HFFc6 (cell line): Measurements from ENCODE around the gene RSAD2. TPM values are rescaled to one million over a fixed set of nuclear protein-coding genes. Genes with fewer than 3 reads are reported as not detected.

Experiments
- DNase-seq: peaks from one replicate; pipeline ENCODE4 v3.0.0-alpha.2; 2018
- H3K27ac Mint-ChIP-seq: 2 replicates; pipeline ENCODE4 v1.8.0; 2020; ENCODE audit warnings: mild to moderate bottlenecking, mixed read lengths
- H3K27me3 Mint-ChIP-seq: 2 replicates; pipeline ENCODE4 v1.8.0; 2021; ENCODE audit warnings: mild to moderate bottlenecking, moderate library complexity, mixed read lengths; ENCODE audit not compliant: insufficient read depth
- H3K36me3 Mint-ChIP-seq: 2 replicates; pipeline ENCODE4 v1.8.0; 2021; ENCODE audit warnings: low read depth, mixed read lengths
- H3K4me1 Mint-ChIP-seq: 2 replicates; pipeline ENCODE4 v1.8.0; 2020; ENCODE audit warnings: low read depth, mixed read lengths
- H3K4me3 Mint-ChIP-seq: 2 replicates; pipeline ENCODE4 v1.8.0; 2020; ENCODE audit warnings: mild to moderate bottlenecking, moderate library complexity, mixed read lengths
- H3K9me3 Mint-ChIP-seq: 2 replicates; pipeline ENCODE4 v1.8.0; 2020; ENCODE audit warnings: mild to moderate bottlenecking, mixed read lengths
- total RNA-seq, 6 experiments: library from RNA; stranded (reverse); fragmentation: NEBNext Ultra II Directional; extraction: Animal tissue kit (Norgen Biotek cat#: 25700); gene quantifications; 2 replicates in 1 of 6; 3 replicates in 5 of 6; pipeline ENCODE4 v1.2.3, GENCODE V29; 2021
- TF ChIP-seq, protein P1 (sequence below): fragments of 200-600 bp; sonication (generic); IDR thresholded peaks from 2 replicates; pipeline ENCODE4 v1.5.0; 2021; ENCODE audit warnings: antibody characterized with exemption, mild to moderate bottlenecking

RSAD2 gene
- total RNA-seq, 6 experiments from 2014 or later, result not detected

DNA sequence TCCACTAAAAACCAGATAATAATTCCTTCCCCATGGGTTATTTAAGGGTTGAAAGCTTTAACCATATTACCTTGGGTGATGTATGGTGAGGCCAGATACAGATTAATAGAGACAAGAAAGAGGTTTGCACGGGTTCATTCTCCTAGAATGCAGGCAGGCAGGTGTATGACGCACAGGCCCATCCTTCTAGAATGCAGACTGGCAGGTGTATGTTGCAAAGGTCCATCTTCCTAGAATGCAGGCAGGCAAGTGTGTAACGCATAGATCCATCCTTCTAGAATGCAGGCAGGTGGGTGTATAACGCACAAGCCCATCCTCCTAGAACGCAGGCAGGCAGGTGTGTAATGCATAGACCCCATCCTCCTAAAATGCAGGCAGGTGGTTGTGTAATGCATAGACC, 3.9 kb downstream of the RSAD2 start:
- H3K36me3 Mint-ChIP-seq, result no peaks in the 10 kb centered on the region

DNA sequence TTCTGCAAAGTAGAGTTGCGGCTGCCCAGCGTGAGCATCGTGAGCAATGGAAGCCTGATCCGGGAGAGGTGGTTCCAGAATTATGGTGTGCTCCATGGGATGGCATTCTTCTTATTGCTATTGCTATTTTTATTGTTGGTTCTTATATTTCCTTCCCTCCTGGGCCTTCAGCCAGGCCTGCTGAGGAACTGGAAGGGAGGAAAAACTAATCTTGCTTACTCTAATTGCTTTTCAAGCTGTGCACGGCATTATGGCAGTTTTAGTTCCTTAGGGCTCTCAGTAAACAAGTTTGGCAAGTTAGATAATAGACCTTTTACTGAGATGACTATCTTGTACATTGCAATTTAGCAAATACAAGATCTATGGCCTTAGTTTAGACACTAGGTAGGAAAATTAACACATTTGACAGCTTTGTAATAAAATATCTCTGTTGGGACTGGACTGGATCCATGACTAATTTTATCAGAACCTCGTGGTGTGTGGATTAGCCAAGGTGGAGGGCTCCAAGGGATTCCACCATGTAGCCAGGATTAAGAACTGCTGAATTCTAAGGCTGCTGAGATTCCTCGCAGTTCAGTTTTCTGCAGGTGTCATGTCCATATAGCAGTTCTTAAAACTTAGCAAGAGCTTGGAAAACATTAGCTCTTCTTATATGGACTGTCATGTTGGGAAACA, 6.0 kb downstream of the RSAD2 start:
- Mint-ChIP-seq H3K4me1 (no peaks in the 10 kb centered on the region), H3K27me3 (no peaks in the 10 kb centered on the region; the same call in 1 of the 2 replicates), H3K9me3 (peaks cover 34% of the 10 kb centered on the region), H3K27ac (no peak overlapping the region), H3K4me3 (no peak overlapping the region), H3K36me3 (no peaks in the 10 kb centered on the region)
- TF ChIP-seq, protein P1, sequence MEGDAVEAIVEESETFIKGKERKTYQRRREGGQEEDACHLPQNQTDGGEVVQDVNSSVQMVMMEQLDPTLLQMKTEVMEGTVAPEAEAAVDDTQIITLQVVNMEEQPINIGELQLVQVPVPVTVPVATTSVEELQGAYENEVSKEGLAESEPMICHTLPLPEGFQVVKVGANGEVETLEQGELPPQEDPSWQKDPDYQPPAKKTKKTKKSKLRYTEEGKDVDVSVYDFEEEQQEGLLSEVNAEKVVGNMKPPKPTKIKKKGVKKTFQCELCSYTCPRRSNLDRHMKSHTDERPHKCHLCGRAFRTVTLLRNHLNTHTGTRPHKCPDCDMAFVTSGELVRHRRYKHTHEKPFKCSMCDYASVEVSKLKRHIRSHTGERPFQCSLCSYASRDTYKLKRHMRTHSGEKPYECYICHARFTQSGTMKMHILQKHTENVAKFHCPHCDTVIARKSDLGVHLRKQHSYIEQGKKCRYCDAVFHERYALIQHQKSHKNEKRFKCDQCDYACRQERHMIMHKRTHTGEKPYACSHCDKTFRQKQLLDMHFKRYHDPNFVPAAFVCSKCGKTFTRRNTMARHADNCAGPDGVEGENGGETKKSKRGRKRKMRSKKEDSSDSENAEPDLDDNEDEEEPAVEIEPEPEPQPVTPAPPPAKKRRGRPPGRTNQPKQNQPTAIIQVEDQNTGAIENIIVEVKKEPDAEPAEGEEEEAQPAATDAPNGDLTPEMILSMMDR, result no peak
- DNase-seq, result no peak

More for the DNA sequence above, 3.9 kb downstream of the RSAD2 start:
- Mint-ChIP-seq H3K4me3 (no peak overlapping the region), H3K27ac (no peak overlapping the region), H3K9me3 (peaks cover 30% of the 10 kb centered on the region), H3K4me1 (no peaks in the 10 kb centered on the region), H3K27me3 (no peaks in the 10 kb centered on the region; the same call in 1 of the 2 replicates)
- DNase-seq, result no peak
- TF ChIP-seq, protein P1, result no peak

DNA sequence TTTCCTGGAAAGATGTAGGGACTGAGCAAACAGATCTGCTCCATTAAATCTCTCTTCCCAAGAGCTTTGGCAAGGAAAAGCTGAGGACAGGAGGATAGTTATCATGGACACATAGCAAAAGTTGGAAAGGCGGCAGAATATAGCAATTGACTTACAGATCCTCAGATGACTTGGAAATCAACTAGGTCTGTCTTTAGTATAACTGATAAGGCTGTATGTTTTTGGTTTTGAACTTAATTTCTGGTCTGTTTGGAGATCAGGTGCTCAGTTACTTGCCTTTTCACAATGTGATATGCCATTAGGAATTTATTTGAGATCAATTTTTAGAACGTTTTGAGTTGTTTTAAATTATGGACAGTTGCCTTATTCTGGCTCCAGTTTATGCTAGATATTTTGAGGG, 8.0 kb downstream of the RSAD2 start:
- Mint-ChIP-seq H3K9me3 (peaks cover 24% of the 10 kb centered on the region), H3K4me3 (no peak overlapping the region), H3K36me3 (no peaks in the 10 kb centered on the region), H3K4me1 (no peaks in the 10 kb centered on the region), H3K27me3 (peaks cover 1% of the 10 kb centered on the region; the same call in 1 of the 2 replicates), H3K27ac (no peak overlapping the region)
- TF ChIP-seq, protein P1, result no peak
- no peak for DNase-seq

DNA sequence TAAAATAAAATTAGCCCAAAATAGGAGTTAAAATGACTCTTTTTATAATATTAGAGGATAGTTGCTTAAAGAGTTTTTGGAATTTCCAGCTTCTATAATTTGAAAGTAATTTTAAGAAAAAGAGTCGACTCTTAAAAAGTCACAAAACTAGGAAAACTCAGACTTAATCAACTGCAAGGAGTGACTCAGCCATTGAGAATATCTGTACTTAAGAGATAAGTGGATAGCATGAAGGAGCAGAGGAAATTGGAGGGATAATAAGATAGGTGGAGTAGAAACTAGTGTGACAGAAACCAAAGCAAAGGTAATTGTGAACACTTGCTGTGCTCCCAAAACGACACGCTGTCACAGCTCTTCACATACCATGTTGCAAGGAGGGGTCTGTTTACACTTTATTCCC, 8.4 kb downstream of the RSAD2 start:
- Mint-ChIP-seq H3K36me3 (no peaks in the 10 kb centered on the region), H3K4me3 (no peak overlapping the region), H3K9me3 (peaks cover 24% of the 10 kb centered on the region), H3K27me3 (peaks cover 1% of the 10 kb centered on the region; the same call in 1 of the 2 replicates), H3K4me1 (no peaks in the 10 kb centered on the region), H3K27ac (no peak overlapping the region)
- TF ChIP-seq, protein P1, result no peak
- DNase-seq, result no peak

DNA sequence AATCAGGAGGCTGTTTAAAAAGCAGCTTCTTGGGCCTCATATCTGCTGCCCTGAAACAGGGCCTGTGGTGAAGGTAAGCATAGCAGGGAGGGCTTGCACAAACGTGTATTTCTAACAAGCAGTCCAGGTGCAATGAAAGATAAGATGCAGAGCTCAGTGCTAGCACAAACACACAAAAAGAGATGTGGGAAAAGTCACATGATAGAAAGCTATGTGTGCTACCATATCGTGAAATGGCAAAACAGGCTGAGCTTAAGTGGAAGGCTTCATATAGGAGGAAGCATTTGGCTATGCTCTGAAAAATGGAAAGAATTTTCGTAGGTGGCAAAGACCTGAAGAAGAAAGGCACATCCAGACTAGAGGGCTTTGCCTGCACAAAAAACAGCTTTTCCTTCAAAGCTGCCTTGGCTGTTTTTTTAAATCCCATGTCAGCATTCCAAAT, 10.2 kb downstream of the RSAD2 start:
- peaks cover 1% of the 10 kb centered on the region; the same call in 1 of the 2 replicates for H3K27me3 Mint-ChIP-seq
- DNase-seq, result no peak
- H3K4me3 Mint-ChIP-seq, result no peak overlapping the region
- TF ChIP-seq, protein P1, result no peak
- H3K36me3 Mint-ChIP-seq, result no peaks in the 10 kb centered on the region
- H3K9me3 Mint-ChIP-seq, result peaks cover 16% of the 10 kb centered on the region
- H3K27ac Mint-ChIP-seq, result no peak overlapping the region
- no peaks in the 10 kb centered on the region for H3K4me1 Mint-ChIP-seq
